ELR (cell line): ENCODE data around the gene GRIN2C.

ENCODE experiments used
- DNase-seq: peaks from one replicate; pipeline ENCODE4 v3.0.0-alpha.2; 2015; ENCODE audit warnings: low read depth

Gene GRIN2C

DNA sequence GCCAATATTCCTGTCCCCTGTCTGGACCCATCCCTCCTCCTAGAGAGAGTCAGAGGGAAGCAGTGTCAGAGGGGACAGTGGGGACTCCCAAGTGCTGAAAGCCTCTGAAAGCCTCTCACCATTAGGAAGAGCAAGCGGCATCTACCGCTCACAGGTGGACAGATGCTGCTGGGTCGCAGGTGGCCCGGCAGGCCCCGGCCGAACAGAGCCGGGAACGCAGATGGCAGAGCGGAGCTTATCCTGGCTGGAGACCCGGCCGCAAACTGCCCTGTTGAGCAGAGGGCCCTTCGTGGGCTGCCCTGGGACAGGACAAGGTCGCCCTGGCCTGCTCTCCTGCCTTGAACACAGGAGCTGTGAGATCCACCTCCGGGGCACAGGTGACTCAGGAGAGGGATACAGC is 60.6 kb downstream of the GRIN2C start:
- no peak for DNase-seq

DNA sequence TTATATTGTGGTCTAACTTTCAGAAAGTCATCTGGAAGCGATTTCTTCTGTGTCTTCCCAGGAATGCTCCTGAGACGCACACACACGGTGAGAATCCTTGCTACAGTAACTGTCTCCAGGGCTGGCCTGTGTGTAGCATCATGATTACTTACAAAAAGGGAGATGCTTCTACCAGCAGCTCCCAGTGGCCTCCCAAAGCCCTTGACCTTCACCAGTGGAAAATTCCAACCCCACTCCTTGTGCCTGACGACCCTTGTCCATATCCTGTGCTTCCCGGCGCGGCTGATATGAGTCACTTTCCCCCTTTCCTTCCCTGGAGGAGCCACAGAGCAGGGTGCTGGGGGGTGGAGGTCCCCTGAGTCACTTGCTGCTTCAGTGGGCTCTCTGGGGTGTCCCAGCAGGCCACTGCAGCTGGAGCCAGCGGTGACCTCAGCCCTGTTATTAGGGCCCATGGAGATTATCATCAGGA is 61.4 kb downstream of the GRIN2C start:
- DNase-seq: peak; percentile 78

DNA sequence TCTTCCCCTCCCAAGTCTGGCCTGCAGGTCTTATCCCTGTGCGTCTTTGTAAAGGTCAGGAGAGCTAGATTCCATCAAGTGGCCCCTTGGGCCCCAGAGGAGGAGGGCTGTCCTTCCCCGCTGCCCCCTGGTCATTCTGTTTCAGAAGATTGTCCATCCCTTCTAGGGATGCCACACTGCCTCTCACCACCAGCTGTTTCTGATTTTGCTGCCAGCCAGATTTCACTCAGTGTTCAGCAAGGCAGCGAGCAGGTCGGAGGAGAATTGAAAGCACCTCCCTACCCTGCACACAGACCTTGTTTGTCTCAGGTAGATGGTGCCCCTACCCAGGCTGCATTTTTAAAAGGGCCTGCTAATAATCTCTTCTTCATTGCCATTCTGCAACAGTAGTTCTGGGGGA is 61.9 kb downstream of the GRIN2C start:
- DNase-seq: no peak

DNA sequence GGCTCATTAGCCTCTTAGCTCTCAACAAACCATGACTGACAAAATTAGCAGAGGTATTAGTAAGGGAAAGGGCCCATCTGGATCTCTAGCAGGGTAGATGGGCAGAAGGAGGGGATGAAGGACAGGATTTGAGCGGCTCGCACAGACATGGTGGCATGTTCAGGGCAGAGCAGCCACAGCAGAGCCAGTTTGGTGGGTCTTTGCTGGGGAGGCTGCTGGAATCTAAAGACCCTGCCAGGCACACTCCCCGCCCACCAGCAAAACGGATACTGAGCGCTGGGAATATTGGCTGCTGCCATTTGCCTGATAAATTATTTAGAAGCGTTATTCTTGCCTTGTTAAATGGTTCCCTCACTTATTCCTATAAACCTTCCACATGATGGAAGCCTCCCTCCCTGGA is 62.8 kb downstream of the GRIN2C start:
- no peak for DNase-seq

DNA sequence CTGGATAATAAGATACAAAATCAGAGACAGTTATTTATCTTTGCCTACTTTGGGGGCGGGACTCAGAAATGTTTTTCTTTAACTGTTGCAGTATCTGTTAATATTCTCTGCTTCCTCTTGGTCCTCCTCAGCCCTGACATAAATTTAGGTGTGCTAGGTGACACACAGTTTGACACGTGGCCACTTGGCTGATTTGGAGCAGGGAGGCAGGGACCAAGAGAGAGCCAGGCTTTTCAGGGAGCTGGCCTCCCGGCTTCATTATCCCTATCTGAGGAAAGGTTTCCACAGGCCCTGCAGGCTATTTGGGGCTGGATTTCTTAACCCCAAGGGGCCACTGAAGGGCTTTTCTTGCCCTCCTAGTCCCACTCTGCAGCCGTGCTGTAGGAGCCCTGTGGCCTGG is 63.5 kb downstream of the GRIN2C start:
- no peak for DNase-seq

DNA sequence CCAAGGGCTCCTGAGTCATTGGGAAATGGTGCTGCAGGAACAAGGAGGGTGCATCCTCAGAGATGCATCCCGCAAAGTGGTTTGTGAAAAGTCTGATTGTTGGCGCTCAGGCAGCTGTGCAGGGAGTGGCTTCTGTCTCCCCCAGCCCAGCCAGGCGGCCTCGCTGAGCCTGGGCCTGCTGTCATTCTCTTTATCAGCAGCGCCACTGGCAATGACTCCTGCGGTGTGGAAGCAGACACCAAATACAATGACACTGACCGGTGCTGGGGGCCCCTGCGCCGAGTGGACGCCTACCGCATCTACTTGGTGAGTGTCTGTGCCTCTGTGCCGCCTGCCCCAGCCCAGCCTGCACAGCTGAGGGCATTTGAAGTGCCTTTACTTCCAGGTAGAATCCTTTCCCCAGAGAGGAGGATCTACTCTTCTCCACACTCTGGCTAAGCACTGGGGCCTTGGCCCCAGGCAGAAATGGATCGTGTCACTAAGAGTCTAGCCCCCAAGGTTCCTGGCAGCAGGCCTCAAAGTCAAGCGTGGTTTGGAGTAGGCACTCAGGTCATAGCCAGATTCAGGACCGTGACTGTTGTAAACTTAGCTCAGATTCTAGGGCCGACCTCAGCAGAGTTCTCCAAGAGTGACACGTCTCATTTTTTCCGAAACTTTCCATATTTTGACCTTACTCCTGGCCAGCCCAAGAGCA is 64.2 kb downstream of the GRIN2C start:
- DNase-seq: no peak

DNA sequence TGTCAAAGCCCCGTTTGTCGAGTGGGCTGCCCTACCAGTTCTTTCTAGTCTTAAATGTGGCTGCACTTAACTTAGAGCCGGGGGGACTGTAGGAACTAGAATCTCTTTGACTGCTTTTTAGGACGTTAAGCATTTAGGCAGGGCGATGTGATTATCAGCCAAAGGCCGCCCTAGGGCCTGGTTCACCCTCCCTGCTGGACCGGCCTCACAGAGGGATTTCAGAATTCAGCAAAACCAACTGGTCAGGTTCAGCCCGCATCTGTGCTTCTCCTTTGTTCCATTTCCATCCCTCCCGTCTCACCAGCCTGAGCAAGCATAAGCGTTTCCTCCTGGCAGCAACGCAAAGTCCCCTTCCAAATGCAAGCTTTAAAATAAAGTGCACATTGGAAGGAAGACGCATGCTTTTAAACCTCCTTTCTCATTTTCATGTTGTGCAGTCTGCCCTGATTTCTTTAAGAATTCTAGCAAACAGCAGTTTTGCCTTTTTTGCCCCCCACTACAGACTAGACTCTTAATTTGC is 67.0 kb downstream of the GRIN2C start:
- no peak for DNase-seq
